GM19043 (cell line): ENCODE measurements around the gene PGC.

Experiments used
- ATAC-seq: cut with Tn5 transposase; IDR thresholded peaks from one replicate; pipeline ENCODE4 v1.9.1; 2021; ENCODE audit warnings: low read depth; ENCODE audit not compliant: unreplicated experiment

Gene PGC

GRCh38 chr6:41732591-41733359 is 14.4 kb downstream of the PGC start:
- ATAC-seq = peak; percentile 39

DNA sequence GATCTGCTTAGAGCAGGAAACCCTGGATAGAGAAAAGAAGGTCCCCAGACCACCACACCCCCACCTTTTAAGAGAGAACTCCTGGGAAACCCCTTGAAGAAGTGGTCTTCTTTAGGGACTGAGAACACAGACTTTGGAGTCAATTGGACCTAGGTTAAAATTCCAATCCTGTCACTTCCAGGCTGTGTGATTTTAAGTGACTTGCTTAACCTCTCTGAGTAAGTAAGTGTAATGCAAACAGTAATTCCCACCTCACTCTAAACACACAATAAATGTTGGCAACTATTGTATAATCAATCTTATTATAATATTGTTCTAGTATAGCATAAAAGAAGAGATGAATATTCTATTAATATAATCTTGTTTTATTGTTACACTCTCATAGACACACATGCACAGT is 15.0 kb downstream of the PGC start:
- no peak for ATAC-seq

- no peak for ATAC-seq
These were observed 15.6 kb downstream of the PGC start for GRCh38 chr6:41731561-41732086.

- no peak for ATAC-seq
These were observed 16.4 kb downstream of the PGC start for GRCh38 chr6:41730531-41731436.

DNA sequence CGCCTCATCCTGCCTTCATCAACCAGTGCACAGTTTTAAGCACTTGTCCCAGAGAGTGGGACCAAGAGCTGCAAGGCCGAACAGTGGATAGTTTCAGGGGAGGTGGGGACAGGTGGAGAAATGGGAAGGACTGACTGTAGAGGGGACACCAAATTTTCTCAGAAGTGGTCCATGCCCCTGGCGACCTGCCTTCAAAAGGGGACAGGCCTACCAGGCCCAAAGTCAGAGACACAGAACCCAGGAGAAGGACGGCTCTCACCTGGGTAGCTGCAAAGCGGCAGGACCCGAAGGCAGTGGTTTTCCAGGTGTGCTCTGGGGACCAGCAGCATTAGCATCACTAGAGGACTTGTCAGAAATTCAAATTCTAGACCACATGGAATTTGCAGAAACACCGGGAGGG is 17.6 kb downstream of the PGC start:
- no peak for ATAC-seq

DNA sequence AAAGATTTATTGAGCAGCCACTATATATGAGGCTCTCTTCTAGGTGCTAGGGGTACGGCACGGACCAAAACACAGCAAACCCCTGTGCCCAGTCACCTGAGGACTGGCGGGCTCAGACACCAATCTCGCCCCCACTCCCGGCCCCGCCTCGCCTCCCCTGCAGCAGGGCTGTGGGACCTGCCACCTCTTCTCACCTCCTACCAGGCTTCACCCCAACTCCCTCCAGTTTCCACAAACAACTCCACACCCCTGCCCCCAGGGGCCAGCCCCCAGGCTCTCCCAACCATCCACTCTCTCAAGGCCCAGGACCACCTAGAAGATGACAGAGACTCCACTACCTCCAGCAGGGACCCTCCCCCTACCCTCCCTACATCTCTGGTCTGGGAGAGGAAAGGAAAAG is 18.2 kb downstream of the PGC start:
- no peak for ATAC-seq

DNA sequence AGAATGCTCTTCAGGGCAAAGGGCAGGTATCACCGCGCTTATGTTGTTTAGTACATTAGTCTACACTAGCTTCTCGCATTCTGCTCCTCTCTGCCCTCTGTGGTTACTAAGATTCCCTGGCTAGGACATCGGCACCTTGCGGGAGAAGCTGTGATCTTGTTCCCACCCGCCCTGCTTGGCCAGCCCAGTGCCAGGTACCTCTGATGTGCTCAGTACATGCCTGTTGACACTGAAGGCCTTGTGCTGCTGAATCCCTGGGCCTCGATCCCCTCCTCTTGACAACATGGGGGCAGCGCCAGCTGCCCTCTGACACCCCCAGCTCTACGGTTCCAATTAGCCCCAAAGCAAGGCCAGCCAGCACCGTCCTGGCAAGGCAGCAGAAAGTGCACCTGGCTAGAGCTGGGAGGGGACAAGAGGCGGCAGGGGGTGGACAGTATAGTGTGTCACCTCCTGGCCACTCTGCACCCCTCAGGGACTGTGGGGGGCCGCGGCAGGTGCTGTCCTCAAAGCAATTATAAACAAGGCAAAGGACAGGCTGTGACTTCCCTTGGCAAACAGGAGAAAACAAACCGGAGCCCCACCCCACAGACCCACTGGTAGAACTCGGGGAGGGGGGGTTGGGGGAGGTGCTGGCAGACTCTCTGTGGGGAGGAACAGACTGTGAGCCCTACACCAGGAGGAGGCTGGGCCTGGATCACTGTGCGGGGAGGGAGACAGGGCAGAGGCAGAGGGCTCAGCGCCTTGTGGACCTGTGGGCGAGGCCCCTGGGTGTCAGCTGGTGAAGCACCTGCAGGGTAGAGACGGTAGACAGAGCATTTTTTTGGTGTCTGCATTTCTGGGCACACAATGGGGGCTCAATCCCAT is 18.9 kb downstream of the PGC start:
- no peak for ATAC-seq

- no peak for ATAC-seq
These were observed 19.5 kb downstream of the PGC start for GRCh38 chr6:41727705-41728072.

DNA sequence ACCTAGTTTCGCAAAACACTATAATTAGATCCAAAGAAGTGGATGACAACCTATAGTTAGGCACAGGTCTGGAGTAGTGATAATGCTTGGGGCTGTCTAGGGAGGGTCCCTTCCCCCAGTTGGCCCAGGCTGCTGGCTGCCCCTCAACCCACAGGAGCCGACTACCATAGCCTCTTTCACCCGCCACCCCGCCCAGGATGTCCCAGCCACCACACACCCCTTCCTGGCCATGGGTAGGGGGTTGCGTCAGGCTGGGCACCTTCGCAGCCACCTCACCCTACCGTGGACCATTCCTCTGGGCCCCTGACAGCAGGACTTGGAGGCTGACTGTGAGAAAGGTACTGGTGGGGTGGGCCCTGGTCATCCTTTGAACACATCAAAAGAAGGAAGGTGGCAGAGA is 20.3 kb downstream of the PGC start:
- ATAC-seq = no peak

GRCh38 chr6:41724586-41725501 is 22.4 kb downstream of the PGC start:
- ATAC-seq = no peak

- no peak for ATAC-seq
These were observed 23.0 kb downstream of the PGC start for GRCh38 chr6:41724228-41724580.

DNA sequence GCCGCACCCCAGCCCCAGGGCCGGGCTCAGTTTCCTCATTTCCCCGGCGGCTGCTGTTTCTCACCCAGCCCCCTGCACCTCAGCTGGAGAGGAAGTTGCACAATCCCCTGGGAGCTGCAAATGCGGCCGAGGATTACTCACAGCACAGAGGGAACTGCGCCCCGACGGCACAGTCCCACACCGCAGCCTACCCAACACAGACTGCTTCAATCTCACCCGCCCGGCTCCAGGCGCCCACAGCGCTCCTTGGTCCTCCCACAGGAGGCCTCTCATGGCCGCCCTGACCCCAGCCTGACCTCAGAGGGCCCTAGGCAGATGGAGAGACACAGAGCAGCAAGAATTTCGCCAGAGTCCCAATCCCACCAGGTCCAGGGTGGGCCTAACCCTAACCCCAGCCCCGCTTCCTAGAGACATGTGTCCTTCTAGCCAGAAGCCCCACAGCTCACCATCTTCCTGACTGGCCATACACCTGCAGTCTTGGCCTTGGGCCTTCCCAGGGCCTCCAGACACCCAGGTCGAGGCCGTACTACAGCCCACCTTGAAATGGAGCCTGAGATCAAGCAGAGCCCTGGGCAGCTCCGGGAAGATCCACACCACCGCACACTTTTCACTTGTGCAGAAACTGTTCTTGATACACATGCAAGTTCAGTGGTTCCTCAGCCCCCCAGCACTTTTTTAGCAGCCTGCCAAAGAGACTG is 23.5 kb downstream of the PGC start:
- peak; percentile 73 for ATAC-seq

DNA sequence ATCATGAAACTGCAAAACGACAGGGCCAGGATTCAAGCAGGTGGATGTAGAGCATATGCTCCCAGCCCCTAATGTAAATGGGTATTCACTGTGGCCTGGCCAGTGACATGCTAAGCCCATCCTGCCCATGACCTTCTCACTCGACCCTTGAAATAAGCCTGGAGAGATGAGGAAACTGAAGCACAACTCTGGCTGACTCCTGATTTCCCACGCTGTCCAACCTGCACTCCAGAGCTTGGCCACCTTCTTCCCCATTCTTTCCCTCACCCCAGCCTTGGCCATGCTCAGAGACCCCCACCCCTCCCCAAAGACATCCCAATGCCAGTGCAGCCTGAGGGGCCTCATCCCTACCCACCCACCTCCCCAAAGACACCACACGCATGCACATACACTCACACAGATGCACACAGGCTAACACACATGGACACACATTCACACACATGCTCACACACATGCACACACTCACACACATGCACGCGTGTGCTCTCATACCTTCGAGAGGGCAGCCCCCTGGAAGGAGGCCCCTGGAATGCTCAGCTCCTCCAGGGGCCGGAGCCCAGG is 24.1 kb downstream of the PGC start:
- no peak for ATAC-seq

DNA sequence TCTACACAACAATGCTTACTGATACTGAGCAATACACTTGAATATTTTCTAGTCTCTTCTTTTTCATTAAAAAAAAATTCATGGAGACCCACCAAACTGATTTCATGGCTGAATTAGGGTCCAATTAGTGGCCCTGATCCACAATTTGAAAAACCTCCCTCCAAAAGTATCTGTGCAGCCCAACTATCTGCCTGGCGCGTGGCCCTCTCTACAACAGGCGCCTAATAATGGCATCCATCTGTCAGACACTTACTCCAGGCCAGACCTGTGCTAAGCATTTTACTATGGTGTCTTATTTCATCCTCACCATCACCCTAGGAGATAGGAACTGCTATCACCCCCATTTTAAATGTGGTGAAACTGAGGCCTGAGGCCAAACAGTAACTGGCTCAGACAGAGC is 25.8 kb downstream of the PGC start:
- ATAC-seq = no peak

GRCh38 chr6:41720783-41721182 is 26.4 kb downstream of the PGC start:
- no peak for ATAC-seq

- ATAC-seq = no peak
These were observed 27.0 kb downstream of the PGC start for GRCh38 chr6:41720262-41720620.

GRCh38 chr6:41719436-41720261 is 27.5 kb downstream of the PGC start:
- ATAC-seq = no peak

GRCh38 chr6:41718828-41719227 is 28.4 kb downstream of the PGC start:
- ATAC-seq = no peak
